Astrocyte (in vitro differentiated cells and primary cell): ENCODE measurements around the gene RHPN2.

ENCODE experiments used
- CTCF ChIP-seq: IDR thresholded peaks from 2 replicates; pipeline ENCODE4 v1.5.1; 2011; ENCODE audit warnings: low read depth, mild to moderate bottlenecking, inconsistent platforms, low read length, moderate library complexity; ENCODE audit not compliant: insufficient read depth
- EZH2 ChIP-seq: IDR thresholded peaks from 2 replicates; pipeline ENCODE4 v1.6.1; 2012; ENCODE audit warnings: mild to moderate bottlenecking, low read length, inconsistent platforms; ENCODE audit not compliant: insufficient read depth

DNA sequence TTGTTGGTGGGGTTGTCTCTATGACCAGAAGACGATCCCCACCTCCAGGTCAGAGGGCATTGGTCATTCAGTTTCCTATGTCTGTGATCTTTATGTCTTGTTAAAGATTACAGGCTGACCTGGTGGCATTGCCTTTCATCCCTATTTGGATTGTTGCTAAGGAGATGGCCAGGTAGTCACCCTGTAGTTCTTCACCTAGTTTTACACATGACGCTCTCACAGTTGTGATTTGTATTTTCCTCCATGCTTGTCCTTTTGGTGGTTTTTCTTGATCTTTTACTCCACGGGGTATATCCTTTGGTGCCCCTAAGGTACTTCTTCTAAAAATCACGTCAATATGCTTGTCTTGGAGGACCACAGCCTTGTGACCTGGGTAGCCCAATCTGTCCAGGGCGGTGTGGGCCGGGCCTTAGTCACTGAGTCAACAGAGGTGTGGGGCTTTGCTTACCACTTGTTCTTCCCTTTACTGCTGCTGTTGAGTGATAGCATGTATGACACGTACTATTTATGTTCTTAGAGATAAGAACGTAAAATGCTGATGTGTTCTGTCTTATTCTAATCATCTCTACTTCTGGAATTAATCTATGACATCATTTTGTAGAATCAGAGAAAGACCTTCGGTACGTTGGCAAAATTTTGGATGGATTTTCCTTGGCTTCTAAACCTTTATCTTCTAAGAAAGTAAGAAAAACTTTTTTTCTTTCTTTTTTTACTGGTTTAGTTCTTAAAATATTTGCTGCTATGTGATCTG is 36.4 kb upstream of the RHPN2 start:
- no peak for TF ChIP-seq CTCF
- TF ChIP-seq EZH2: no peak
